ENCODE data around the gene OLIG3. TPM values are rescaled to one million over a fixed set of nuclear protein-coding genes. Genes with fewer than 3 reads are reported as not detected.

OLIG3 gene
- total RNA-seq, 1 experiment from 2014 or later = not detected

- DNase-seq (ENCODE audit: low read depth) = no peak
Observed at GRCh38 chr6:137471497-137471896, 22.7 kb downstream of the OLIG3 start.

GRCh38 chr6:137467211-137467610 lies 27.0 kb downstream of the OLIG3 start:
- no peak for DNase-seq (ENCODE audit: low read depth)

DNA sequence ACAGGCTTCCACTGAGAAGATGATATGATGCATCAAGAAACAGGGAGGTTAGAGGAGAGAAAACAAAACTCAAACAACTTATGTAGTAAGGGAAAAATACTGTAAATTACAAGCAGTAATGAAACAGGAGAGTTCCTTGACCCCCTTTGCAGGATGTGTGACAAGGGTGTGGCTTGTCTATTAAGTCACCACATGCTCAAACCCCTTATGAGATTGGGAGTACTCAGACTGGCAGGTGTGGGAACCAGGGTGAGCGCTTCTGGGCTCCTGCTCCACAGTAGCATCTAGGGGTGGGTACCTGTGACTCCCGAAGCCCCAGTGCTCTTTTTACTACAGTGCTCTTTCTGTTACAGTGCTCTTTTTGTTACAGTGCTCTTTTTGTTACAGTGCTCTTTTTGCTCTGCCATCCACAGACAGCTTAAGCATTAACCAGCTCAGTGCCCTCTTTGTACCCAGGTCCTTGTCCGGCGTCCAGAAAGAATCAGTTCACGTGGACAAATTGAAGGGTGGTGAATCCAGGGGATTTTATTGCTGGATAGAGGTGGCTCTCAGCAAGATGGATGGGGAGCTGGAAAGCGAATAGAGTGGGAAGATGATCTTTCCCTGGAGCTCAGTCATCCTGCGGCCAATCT lies 28.7 kb downstream of the OLIG3 start:
- no peak for DNase-seq (ENCODE audit: low read depth)

GRCh38 chr6:137452333-137452894 lies 41.8 kb downstream of the OLIG3 start:
- no peak for DNase-seq (ENCODE audit: low read depth)

- DNase-seq (ENCODE audit: low read depth) = no peak
Observed at GRCh38 chr6:137443901-137444300, 50.3 kb downstream of the OLIG3 start.

Data from M059J (cell line).